ENCODE results near the gene RFESD. TPM values are rescaled to one million over a fixed set of nuclear protein-coding genes. Genes with fewer than 3 reads are reported as not detected.

The RFESD gene
- total and polyA plus RNA-seq, 2 of the 13 experiments (the other 11 are each of a cell fraction or from before 2014, with no cell fraction given), result 1.1 to 2.2 TPM

GRCh38 chr5:95646569-95647431 is at the start of gene RFESD (continued):
- no peak for TF ChIP-seq THAP7 (CRISPR knock-in tag; IDR thresholded peaks at IDR 0.05)
- TF ChIP-seq ZNF574 (CRISPR knock-in tag; IDR thresholded peaks at IDR 0.05), result peak; percentile 83
- TF ChIP-seq ZNF788 (CRISPR knock-in tag; IDR thresholded peaks at IDR 0.05; ENCODE audit: borderline replicate concordance), result peak; percentile 87
- TF ChIP-seq FOXA3 (CRISPR knock-in tag; IDR thresholded peaks at IDR 0.05), result peak; percentile 74; the same call in 1 of the 2 replicates
- no peak for TF ChIP-seq EHMT2 (IDR thresholded peaks at IDR 0.05; ENCODE audit: borderline replicate concordance, low read depth, low read length)
- no peak for TF ChIP-seq MBD4 (IDR thresholded peaks at IDR 0.05; ENCODE audit: borderline replicate concordance, low read length)
- no peak for TF ChIP-seq HIVEP1 (CRISPR knock-in tag; IDR thresholded peaks at IDR 0.05)
- TF ChIP-seq, protein P1, sequence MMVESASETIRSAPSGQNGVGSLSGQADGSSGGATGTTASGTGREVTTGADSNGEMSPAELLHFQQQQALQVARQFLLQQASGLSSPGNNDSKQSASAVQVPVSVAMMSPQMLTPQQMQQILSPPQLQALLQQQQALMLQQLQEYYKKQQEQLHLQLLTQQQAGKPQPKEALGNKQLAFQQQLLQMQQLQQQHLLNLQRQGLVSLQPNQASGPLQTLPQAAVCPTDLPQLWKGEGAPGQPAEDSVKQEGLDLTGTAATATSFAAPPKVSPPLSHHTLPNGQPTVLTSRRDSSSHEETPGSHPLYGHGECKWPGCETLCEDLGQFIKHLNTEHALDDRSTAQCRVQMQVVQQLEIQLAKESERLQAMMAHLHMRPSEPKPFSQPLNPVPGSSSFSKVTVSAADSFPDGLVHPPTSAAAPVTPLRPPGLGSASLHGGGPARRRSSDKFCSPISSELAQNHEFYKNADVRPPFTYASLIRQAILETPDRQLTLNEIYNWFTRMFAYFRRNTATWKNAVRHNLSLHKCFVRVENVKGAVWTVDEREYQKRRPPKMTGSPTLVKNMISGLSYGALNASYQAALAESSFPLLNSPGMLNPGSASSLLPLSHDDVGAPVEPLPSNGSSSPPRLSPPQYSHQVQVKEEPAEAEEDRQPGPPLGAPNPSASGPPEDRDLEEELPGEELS (CRISPR knock-in tag; IDR thresholded peaks at IDR 0.05), result peak; percentile 73
- TF ChIP-seq GLMP (CRISPR knock-in tag; IDR thresholded peaks at IDR 0.05; ENCODE audit: borderline replicate concordance), result no peak
- peak; percentile 91 for TF ChIP-seq PAXIP1 (CRISPR knock-in tag; conservative IDR thresholded peaks at IDR 0.05)
- TF ChIP-seq, protein P2, sequence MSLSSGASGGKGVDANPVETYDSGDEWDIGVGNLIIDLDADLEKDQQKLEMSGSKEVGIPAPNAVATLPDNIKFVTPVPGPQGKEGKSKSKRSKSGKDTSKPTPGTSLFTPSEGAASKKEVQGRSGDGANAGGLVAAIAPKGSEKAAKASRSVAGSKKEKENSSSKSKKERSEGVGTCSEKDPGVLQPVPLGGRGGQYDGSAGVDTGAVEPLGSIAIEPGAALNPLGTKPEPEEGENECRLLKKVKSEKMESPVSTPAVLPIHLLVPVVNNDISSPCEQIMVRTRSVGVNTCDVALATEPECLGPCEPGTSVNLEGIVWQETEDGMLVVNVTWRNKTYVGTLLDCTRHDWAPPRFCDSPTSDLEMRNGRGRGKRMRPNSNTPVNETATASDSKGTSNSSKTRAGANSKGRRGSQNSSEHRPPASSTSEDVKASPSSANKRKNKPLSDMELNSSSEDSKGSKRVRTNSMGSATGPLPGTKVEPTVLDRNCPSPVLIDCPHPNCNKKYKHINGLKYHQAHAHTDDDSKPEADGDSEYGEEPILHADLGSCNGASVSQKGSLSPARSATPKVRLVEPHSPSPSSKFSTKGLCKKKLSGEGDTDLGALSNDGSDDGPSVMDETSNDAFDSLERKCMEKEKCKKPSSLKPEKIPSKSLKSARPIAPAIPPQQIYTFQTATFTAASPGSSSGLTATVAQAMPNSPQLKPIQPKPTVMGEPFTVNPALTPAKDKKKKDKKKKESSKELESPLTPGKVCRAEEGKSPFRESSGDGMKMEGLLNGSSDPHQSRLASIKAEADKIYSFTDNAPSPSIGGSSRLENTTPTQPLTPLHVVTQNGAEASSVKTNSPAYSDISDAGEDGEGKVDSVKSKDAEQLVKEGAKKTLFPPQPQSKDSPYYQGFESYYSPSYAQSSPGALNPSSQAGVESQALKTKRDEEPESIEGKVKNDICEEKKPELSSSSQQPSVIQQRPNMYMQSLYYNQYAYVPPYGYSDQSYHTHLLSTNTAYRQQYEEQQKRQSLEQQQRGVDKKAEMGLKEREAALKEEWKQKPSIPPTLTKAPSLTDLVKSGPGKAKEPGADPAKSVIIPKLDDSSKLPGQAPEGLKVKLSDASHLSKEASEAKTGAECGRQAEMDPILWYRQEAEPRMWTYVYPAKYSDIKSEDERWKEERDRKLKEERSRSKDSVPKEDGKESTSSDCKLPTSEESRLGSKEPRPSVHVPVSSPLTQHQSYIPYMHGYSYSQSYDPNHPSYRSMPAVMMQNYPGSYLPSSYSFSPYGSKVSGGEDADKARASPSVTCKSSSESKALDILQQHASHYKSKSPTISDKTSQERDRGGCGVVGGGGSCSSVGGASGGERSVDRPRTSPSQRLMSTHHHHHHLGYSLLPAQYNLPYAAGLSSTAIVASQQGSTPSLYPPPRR (CRISPR knock-in tag; IDR thresholded peaks at IDR 0.05; ENCODE audit: borderline replicate concordance), result peak; percentile 62; the same call in 1 of the 2 replicates
